ENCODE results near the gene TMCC1. TPM values are rescaled to one million over a fixed set of nuclear protein-coding genes. Genes with fewer than 3 reads are reported as not detected.
A peak's percentile ranks its signal among the peaks of the same experiment; 100 is the strongest.

TMCC1 gene
- polyA plus RNA-seq, 1 of the 3 experiments (the other 2 are of a cell fraction) = 7.2 TPM

GRCh38 chr3:129663930-129664646 is 229.4 kb downstream of the TMCC1 start:
- WGBS (ENCODE audit: low lambda C conversion rate) = 63% methylated on average over 6 of the region's 6 CpGs
- H3K27me3 ChIP-seq (ENCODE audit: insufficient read depth) = no peaks in the 10 kb centered on the region
- no peaks in the 10 kb centered on the region; the same call in 1 of the 2 replicates for H3K79me2 ChIP-seq (ENCODE audit: insufficient read depth)
- POLR2A ChIA-PET = no interaction called here
- H2AFZ ChIP-seq (ENCODE audit: low read depth) = no peak overlapping the region
- no peaks in the 10 kb centered on the region for H3K9me3 ChIP-seq
- no peak for DNase-seq
- H3K27ac ChIP-seq (ENCODE audit: low read depth in 2 of 2, low read length in 1 of 2) = peak overlapping the region in 1 of 2 experiments; percentile 77; a peak in 2 of 4 replicates
- peaks cover 0 to 31% of the 10 kb centered on the region in 2 experiments; a peak in 2 of 4 replicates for H3K4me1 ChIP-seq (ENCODE audit: control insufficient read depth in 1 of 2, insufficient read depth in 2 of 2, low read depth in 1 of 2, low read length in 1 of 2)
- H3K9me2 ChIP-seq = no peaks in the 10 kb centered on the region
- H3F3A ChIP-seq (replicated peaks; ENCODE audit: insufficient read depth) = peaks cover 27% of the 10 kb centered on the region
- peaks cover 0 to 5% of the 10 kb centered on the region in 2 experiments for H3K36me3 ChIP-seq (replicated peaks in 1 of 2; ENCODE audit: control insufficient read depth in 1 of 2, insufficient read depth in 2 of 2, low read length in 1 of 2)
- TF ChIP-seq USF2 (IDR thresholded peaks at IDR 0.05; ENCODE audit: borderline replicate concordance, low read depth, low read length) (no peak), REST (IDR thresholded peaks at IDR 0.05; ENCODE audit: low read depth, low read length) (no peak), SMC3 (IDR thresholded peaks at IDR 0.05; ENCODE audit: low read depth, low read length) (no peak), MAX (IDR thresholded peaks at IDR 0.05; ENCODE audit: low read depth) (no peak), IRF3 (IDR thresholded peaks at IDR 0.05; ENCODE audit: low read depth, low read length) (no peak), FOSL2 (IDR thresholded peaks at IDR 0.05; ENCODE audit: borderline replicate concordance, low read depth) (no peak), RXRA (IDR thresholded peaks at IDR 0.05; ENCODE audit: borderline replicate concordance, low read depth) (no peak), USF1 (IDR thresholded peaks at IDR 0.05; ENCODE audit: borderline replicate concordance, low read depth) (no peak), NRF1 (IDR thresholded peaks at IDR 0.05; ENCODE audit: low read depth, low read length) (no peak), MXI1 (IDR thresholded peaks at IDR 0.05; ENCODE audit: low read depth, low read length) (no peak), RAD21 (IDR thresholded peaks at IDR 0.05; ENCODE audit: low read length) (no peak), EP300 (IDR thresholded peaks at IDR 0.05; ENCODE audit: borderline replicate concordance in 1 of 2, low read depth in 1 of 2, low read length in 1 of 2) (no peak), TCF12 (IDR thresholded peaks at IDR 0.05) (no peak), TAF1 (IDR thresholded peaks at IDR 0.05; ENCODE audit: borderline replicate concordance, low read depth, low read length) (no peak), POLR2AphosphoS5 (IDR thresholded peaks at IDR 0.05; ENCODE audit: low read depth, low read length) (no peak), ELF1 (IDR thresholded peaks at IDR 0.05) (no peak)
- H3K9ac ChIP-seq = peak overlapping the region; percentile 15; the same call in 1 of the 2 replicates
- no peaks in the 10 kb centered on the region for H4K20me1 ChIP-seq (ENCODE audit: insufficient read depth)
- CTCF ChIA-PET = interaction anchor here (0.7 to 4.3 kb wide), 9 partner anchors 13 to 270 kb away, joined by 3 to 18 read pairs (median 3); no protein-coding TSS in a partner anchor
- H3K4me2 ChIP-seq = no peak overlapping the region
- no peak overlapping the region for H3K4me3 ChIP-seq (ENCODE audit: low read depth in 2 of 2, low read length in 1 of 2)
